NCI-H748 (cell line): Measurements from ENCODE around the gene PGGHG.
A peak's percentile ranks its signal among the peaks of the same experiment; 100 is the strongest.

Experiments used
- DNase-seq: peaks from one replicate; lab custom pipeline; 2025; ENCODE audit not compliant: unreplicated experiment; lab: John Stamatoyannopoulos, UW

PGGHG gene

DNA sequence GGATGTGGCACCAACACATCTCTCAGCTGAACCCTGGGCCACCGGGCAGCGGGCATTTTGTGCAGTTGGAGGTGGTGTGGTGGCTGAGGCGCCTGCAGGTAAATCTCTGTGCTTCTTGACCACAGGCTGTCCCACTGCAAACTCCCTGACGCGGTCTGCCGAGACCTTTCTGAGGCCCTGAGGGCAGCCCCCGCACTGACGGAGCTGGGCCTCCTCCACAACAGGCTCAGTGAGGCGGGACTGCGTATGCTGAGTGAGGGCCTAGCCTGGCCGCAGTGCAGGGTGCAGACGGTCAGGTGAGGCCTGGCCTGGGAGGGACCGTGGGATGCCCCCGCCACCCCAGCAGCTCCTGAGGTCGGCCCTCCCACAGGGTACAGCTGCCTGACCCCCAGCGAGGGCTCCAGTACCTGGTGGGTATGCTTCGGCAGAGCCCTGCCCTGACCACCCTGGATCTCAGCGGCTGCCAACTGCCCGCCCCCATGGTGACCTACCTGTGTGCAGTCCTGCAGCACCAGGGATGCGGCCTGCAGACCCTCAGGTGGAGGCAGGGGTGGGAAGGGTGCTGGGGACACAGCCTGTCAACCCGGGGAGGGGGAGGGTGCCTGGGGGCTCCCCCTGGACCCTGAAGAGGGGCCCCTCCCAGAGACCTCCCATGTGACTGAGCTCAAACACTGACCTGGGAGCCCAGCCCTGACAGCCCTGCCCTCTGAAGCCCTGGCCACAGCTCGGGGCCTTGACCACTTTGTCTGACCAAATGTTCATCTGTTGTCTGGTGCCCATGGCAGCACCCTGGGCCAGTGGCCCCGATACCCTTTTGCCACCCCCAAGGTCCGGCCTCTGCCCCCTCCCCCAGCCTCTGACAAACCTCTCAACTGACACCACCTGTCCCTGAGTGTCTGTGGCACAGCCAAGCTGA lies 4.6 kb upstream of the PGGHG start:
- no peak for DNase-seq

GRCh38 chr11:285021-285893 lies 3.7 kb upstream of the PGGHG start:
- DNase-seq, result no peak

- no peak for DNase-seq
Observed at GRCh38 chr11:285894-286220, 3.1 kb upstream of the PGGHG start.

- DNase-seq, result peak; percentile 28
Observed at GRCh38 chr11:286977-287820, 1.7 kb upstream of the PGGHG start.

DNA sequence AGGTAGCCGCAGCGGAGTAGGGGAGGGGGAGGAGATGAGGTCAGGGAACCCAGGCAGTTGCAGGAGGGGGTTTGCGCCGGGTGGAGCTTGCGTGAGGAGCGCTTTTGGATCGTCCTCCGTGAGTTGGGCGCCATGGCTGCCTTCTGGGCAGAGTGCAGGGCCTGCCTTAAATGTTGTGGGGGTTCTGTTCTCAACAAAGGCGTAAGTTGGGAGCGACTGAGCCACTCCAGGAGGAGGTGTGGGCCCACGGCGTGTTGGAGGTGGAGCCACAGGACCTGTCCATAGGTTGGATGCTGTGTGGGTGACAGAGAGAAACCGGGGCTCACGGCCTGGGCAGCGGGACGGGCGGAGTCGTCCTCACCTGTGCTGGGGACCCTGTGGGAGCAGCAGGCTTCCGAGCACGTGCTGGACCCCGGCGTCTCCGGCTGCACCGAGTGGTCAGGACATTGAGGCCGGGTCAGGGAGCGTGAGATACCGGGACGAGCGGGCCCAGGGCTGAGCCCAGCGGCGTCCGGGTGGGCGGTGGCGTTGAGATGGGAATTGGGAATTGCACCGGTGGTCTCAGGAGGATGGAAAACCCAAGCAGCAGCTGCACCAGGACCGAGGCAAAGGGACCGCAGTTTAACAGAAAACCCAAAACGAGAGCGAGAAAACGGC lies 977 bp upstream of the PGGHG start:
- no peak for DNase-seq

DNA sequence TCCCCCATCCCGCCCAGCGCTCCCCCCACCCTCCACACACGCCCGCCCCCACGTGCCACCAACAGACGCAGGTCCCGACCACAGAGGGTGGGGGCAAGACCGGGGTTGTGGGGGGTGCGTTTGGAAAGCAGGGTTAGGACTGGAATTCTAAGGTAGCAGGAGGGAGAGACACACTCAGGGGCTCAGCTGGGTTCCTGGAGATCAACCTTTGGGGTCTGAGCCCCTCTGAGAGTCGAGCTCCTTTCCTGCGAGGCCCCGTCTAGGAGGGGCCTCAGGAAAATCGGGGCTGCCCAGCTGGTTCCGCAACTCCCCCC lies 429 bp downstream of the PGGHG start:
- DNase-seq, result no peak

- DNase-seq, result no peak
Observed at GRCh38 chr11:289712-290620, 1.0 kb downstream of the PGGHG start.

GRCh38 chr11:290621-291231 lies 1.8 kb downstream of the PGGHG start:
- DNase-seq, result no peak

DNA sequence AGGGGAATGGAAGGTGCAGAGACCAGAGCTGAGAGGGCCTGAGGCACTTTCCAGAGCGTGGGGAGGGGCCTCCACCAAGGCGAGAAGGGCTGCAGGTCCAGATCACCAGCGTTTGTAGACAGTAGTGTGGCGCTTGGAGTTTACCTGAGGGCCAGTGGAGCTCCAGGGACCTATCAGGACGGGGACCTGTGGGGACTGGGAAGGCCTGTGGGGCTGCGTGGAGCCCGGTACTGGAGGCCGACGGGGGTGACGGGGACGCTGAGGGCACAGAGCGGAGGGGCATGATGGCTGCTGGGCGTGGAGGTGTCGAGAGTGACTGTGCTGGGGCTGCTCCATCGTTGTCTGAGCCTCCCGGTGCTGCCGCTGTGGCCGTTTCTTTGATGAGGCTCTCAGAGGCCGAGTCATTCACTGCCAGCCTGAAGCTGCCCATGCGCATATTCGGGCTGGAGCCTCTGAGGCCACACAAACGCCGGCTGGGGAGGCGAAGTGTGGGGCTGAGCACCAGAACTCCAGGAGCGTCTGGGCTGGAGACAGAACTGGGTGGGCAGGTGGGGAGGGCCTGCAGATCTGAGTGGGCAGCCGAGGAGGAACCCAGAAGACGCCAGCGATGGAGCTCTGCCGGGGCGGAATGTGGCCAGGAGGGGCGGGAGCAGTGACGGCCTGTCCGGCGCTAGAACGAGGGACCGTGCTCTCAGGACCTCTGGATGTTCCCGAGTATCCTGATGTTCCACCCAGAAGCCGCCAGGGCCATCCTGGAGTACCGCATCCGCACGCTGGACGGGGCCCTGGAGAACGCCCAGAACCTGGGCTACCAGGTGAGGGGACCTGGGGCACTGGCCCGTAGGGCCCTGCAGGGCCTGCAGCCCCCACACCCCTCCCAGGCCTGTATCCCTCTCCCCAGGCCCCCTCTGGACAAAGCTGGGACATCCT lies 2.6 kb downstream of the PGGHG start:
- no peak for DNase-seq

DNA sequence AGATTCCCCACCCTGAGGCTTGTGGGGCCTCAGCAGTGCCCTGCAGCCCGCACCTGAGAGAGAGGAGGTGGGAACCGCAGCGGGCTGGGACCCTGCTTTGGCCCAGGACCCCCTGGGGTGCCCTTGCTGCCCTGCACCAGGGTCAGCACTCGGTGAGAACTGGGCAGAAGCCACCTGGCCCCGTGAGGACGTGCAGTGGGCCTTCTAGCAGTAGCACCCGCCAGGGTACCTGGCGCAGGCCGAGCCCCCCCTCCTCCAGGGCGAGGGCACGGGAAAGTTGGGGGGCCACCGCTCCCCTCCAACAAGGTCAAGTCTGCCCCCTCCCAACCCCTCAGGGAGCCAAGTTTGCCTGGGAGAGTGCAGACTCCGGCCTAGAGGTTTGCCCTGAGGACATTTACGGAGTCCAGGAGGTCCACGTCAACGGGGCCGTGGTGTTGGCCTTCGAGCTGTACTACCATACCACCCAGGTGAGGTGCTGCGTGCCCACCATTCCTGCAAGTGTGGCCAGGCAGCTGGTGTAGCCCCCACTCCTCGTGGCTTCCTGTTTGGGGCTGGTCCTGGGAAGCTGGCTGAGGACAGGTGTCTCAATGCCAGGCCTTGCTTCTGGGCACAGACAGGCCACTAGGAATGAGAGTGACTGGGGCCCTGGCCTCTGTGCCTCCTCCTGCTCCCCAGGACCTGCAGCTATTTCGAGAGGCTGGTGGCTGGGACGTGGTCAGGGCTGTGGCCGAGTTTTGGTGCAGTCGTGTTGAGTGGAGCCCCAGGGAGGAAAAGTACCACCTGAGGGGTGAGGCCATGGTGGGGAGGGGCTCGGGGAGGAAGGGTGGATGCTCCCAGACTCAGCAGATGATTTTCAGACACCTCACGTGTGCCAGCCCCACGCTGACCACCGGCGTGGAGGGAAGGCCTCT lies 3.5 kb downstream of the PGGHG start:
- DNase-seq, result no peak

- DNase-seq, result no peak
Observed at GRCh38 chr11:293271-293851, 4.4 kb downstream of the PGGHG start.

DNA sequence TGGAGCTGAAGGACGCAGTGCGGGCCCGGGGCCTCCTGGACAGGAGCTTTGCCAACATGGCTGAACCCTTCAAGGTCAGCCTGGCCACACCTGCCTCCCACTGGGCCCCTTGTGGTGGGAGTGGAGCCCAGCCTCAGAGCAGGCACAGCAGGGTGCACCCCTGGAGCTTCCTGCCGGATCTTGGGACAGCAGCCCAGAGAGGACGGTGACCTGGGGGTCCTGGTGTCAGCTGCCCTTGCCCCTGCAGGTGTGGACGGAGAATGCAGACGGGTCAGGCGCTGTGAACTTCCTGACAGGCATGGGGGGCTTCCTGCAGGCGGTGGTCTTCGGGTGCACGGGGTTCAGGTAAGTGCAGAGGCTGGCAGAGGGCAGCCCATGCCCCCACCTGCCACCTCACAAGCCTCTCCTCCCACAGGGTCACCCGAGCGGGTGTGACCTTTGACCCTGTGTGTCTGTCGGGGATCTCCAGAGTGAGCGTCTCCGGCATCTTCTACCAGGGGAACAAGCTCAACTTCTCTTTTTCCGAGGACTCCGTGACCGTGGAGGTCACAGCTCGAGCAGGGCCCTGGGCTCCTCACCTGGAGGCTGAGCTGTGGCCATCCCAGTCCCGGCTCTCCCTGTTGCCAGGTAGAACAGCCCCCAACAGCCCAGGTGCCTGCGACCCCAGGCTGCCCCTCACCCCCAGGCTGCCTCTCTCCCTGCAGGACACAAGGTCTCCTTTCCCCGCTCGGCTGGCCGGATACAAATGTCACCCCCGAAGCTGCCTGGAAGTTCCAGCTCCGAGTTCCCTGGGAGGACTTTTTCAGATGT lies 5.1 kb downstream of the PGGHG start:
- no peak for DNase-seq

DNA sequence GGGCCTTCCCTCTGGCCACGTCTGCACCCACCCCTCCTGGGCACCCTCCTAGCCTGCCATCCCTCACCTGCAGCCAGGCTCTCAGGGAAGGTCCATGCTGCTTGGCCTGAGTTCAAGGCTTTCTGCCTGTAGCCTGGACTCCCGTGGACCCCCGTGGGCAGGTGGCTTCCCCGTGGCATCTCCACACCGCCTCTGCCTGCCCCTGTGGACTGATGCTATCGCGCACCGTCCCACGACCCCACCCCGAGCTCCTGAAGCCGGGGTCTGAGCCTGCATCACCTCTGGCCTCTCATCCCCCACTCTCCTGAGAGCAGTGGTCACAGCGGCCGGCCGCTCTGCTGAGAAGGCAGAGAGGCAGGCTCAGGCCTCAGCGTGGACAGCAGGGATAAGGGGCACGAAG lies 5.9 kb downstream of the PGGHG start:
- DNase-seq, result no peak

GRCh38 chr11:295351-296170 lies 6.6 kb downstream of the PGGHG start:
- DNase-seq, result no peak
